Breast epithelium (tissue), 4 donors: ENCODE data around the gene PUM1. TPM values are rescaled to one million over a fixed set of nuclear protein-coding genes. Genes with fewer than 3 reads are reported as not detected.
"Not testable (repeated sequence)": the region's sequence is repeated elsewhere in the genome, so short reads cannot be mapped to it uniquely, and the experiment has no call there.

Source experiments
- DNase-seq, 2 donors: peaks; one replicate each; pipeline ENCODE4 v3.0.0-alpha.2; 2019; ENCODE audit warnings: low spot score in 2 of 2
- H3K27ac ChIP-seq, 2 donors: fragments of 200-600 bp; sonication (generic) in 1 of 2; one replicate each; pipeline ENCODE4 v1.5.1; 2016 to 2019; ENCODE audit warnings: mild to moderate bottlenecking in 1 of 2
- H3K27me3 ChIP-seq, 2 donors: fragments of 200-600 bp; sonication (generic) in 1 of 2; one replicate each; pipeline versions ENCODE4 v1.5.1 to v1.6.0; 2017 to 2019; ENCODE audit warnings: control low read depth in 1 of 2, mild to moderate bottlenecking in 1 of 2
- H3K36me3 ChIP-seq: fragments of 200-600 bp; one replicate; pipeline ENCODE4 v1.5.1; 2019
- H3K4me1 ChIP-seq, 2 donors: fragments of 200-600 bp; sonication (generic); one replicate each; pipeline ENCODE4 v1.5.1; 2016 to 2019; ENCODE audit warnings: control low read depth in 1 of 2
- H3K4me3 ChIP-seq, 3 donors: fragments of 200-600 bp; sonication (generic); 1 replicate in 2 of 3; 2 replicates in 1 of 3; pipeline ENCODE4 v1.5.1; 2016 to 2019; ENCODE audit warnings: mild to moderate bottlenecking in 3 of 3, moderate library complexity in 2 of 3
- H3K9me3 ChIP-seq, 2 donors: fragments of 200-600 bp; sonication (generic) in 1 of 2; one replicate each; pipeline ENCODE4 v1.5.1; 2016 to 2019; ENCODE audit warnings: control low read depth in 1 of 2
- CTCF ChIP-seq, 3 donors: fragments of 450-650 bp; IDR thresholded peaks; one replicate each; pipeline ENCODE4 v1.5.1; 2016 to 2017; ENCODE audit warnings: antibody characterized with exemption in 3 of 3, mild to moderate bottlenecking in 3 of 3, moderate library complexity in 3 of 3
- POLR2A ChIP-seq: fragments of 450-650 bp; IDR thresholded peaks from one replicate; pipeline ENCODE4 v1.6.1; 2016; ENCODE audit warnings: antibody characterized with exemption, mild to moderate bottlenecking, moderate library complexity
- POLR2AphosphoS5 ChIP-seq, 3 donors: sonication (generic); formaldehyde crosslinking; IDR thresholded peaks; one replicate each; pipeline ENCODE4 v1.6.1; 2017; ENCODE audit warnings: antibody characterized with exemption in 3 of 3
- intact Hi-C: fragments of 100-400 bp; cut with DNase I; formaldehyde crosslinking; loops from one replicate; pipeline ENCODE4 v1.15.1; 2023; ENCODE audit warnings: low total_unique reads
- total RNA-seq, 3 donors: library from RNA; depleted of rRNA; stranded (reverse); fragments of >200 nt; gene quantifications; one replicate each; pipeline ENCODE4 v1.1.0, GENCODE V29; 2016

The PUM1 gene
- total RNA-seq, 3 donors from 2014 or later: 93.8 to 149 (median 116) TPM

GRCh38 chr1:31063631-31064030 is 1.9 kb downstream of the PUM1 start:
- H3K4me1 ChIP-seq: peaks cover 0 to 7% of the 10 kb centered on the region in 2 donors

GRCh38 chr1:31062867-31063380 is 2.6 kb downstream of the PUM1 start:
- no peak for TF ChIP-seq POLR2AphosphoS5 (IDR thresholded peaks at IDR 0.05)
- no peak for TF ChIP-seq CTCF (IDR thresholded peaks at IDR 0.05)
- TF ChIP-seq POLR2A: no peak
- intact Hi-C loops: no loop called here
- H3K4me3 ChIP-seq: peak overlapping the region in 2 of 3 donors; percentile 69 to 78
- H3K27me3 ChIP-seq: no peaks in the 10 kb centered on the region
- H3K36me3 ChIP-seq: peaks cover 3% of the 10 kb centered on the region
- no peak for DNase-seq
- H3K27ac ChIP-seq: peak overlapping the region; percentile 96 to 99
- H3K4me1 ChIP-seq: peaks cover 0 to 7% of the 10 kb centered on the region in 2 donors
- no peaks in the 10 kb centered on the region for H3K9me3 ChIP-seq

More at GRCh38 chr1:31063631-31064030, 1.9 kb downstream of the PUM1 start:
- H3K36me3 ChIP-seq: peaks cover 3% of the 10 kb centered on the region
- no peaks in the 10 kb centered on the region for H3K27me3 ChIP-seq
- intact Hi-C loops: no loop called here
- TF ChIP-seq CTCF (IDR thresholded peaks at IDR 0.05): no peak
- no peak for TF ChIP-seq POLR2AphosphoS5 (IDR thresholded peaks at IDR 0.05)
- TF ChIP-seq POLR2A: no peak
- no peaks in the 10 kb centered on the region for H3K9me3 ChIP-seq
- H3K27ac ChIP-seq: peak overlapping the region; percentile 96 to 99
- peak overlapping the region; percentile 68 to 78 (median 69) for H3K4me3 ChIP-seq
- no peak for DNase-seq

- H3K36me3 ChIP-seq, intact Hi-C loops, H3K4me1 ChIP-seq, H3K9me3 ChIP-seq, H3K27me3 ChIP-seq, DNase-seq: not testable (repeated sequence)
- Histone ChIP-seq H3K27ac (peak overlapping the region; percentile 96 to 99), H3K4me3 (peak overlapping the region in 2 of 3 donors; percentile 69 to 78)
Observed at GRCh38 chr1:31062162-31062866, 3.2 kb downstream of the PUM1 start.

- Histone ChIP-seq H3K27ac (no peak overlapping the region), H3K4me1 (peaks cover 0 to 10% of the 10 kb centered on the region in 2 donors), H3K36me3 (peaks cover 3% of the 10 kb centered on the region), H3K9me3 (no peaks in the 10 kb centered on the region), H3K27me3 (no peaks in the 10 kb centered on the region), H3K4me3 (no peak overlapping the region)
- TF ChIP-seq CTCF (IDR thresholded peaks at IDR 0.05) (no peak), POLR2AphosphoS5 (IDR thresholded peaks at IDR 0.05) (no peak), POLR2A (no peak)
- DNase-seq: no peak
- intact Hi-C loops: no loop called here
Observed at GRCh38 chr1:31058012-31058411, 7.5 kb downstream of the PUM1 start.

GRCh38 chr1:31055953-31056352 is 9.6 kb downstream of the PUM1 start:
- intact Hi-C loops: no loop called here

More at GRCh38 chr1:31055953-31056352, 9.6 kb downstream of the PUM1 start:
- TF ChIP-seq POLR2AphosphoS5 (IDR thresholded peaks at IDR 0.05) (no peak), POLR2A (no peak), CTCF (IDR thresholded peaks at IDR 0.05) (no peak)
- H3K9me3 ChIP-seq: no peaks in the 10 kb centered on the region
- no peak for DNase-seq
- H3K27me3 ChIP-seq: no peaks in the 10 kb centered on the region
- peaks cover 3% of the 10 kb centered on the region for H3K36me3 ChIP-seq
- H3K4me1 ChIP-seq: peaks cover 0 to 6% of the 10 kb centered on the region in 2 donors
- no peak overlapping the region for H3K4me3 ChIP-seq
- H3K27ac ChIP-seq: peak overlapping the region in 1 of 2 donors; percentile 22
